Measurements from ENCODE around the gene MC1R. TPM values are rescaled to one million over a fixed set of nuclear protein-coding genes. Genes with fewer than 3 reads are reported as not detected.
"Not testable (repeated sequence)": the region's sequence is repeated elsewhere in the genome, so short reads cannot be mapped to it uniquely, and the experiment has no call there.

The MC1R gene
- total RNA-seq, 1 donor = 8.1 TPM

GRCh38 chr16:89960966-89961365, 42.3 kb downstream of the MC1R start:
- no peak overlapping the region for H3K4me3 ChIP-seq (ENCODE audit: low read depth, low read length)
- no peak for TF ChIP-seq CTCF (IDR thresholded peaks at IDR 0.05; ENCODE audit: insufficient read depth, low read length)
- no peak for DNase-seq (ENCODE audit: low read depth)

GRCh38 chr16:89961920-89962319, 43.3 kb downstream of the MC1R start:
- DNase-seq (ENCODE audit: low read depth) = no peak
- no peak overlapping the region for H3K4me3 ChIP-seq (ENCODE audit: low read depth, low read length)
- no peak for TF ChIP-seq CTCF (IDR thresholded peaks at IDR 0.05; ENCODE audit: insufficient read depth, low read length)

GRCh38 chr16:89962754-89963498, 44.3 kb downstream of the MC1R start:
- no peak overlapping the region for H3K4me3 ChIP-seq (ENCODE audit: low read depth, low read length)
- TF ChIP-seq CTCF (IDR thresholded peaks at IDR 0.05; ENCODE audit: insufficient read depth, low read length) = no peak
- no peak for DNase-seq (ENCODE audit: low read depth)

- no peak for TF ChIP-seq CTCF (IDR thresholded peaks at IDR 0.05; ENCODE audit: insufficient read depth, low read length)
- H3K4me3 ChIP-seq (ENCODE audit: low read depth, low read length) = no peak overlapping the region
- no peak for DNase-seq (ENCODE audit: low read depth)
These were observed 45.5 kb downstream of the MC1R start for GRCh38 chr16:89964201-89964600.

GRCh38 chr16:89965447-89966225, 47.0 kb downstream of the MC1R start:
- no peak for TF ChIP-seq CTCF (IDR thresholded peaks at IDR 0.05; ENCODE audit: insufficient read depth, low read length)
- no peak for DNase-seq (ENCODE audit: low read depth)
- no peak overlapping the region for H3K4me3 ChIP-seq (ENCODE audit: low read depth, low read length)

- no peak for DNase-seq (ENCODE audit: low read depth)
- no peak for TF ChIP-seq CTCF (IDR thresholded peaks at IDR 0.05; ENCODE audit: insufficient read depth, low read length)
- H3K4me3 ChIP-seq (ENCODE audit: low read depth, low read length) = no peak overlapping the region
These were observed 48.1 kb downstream of the MC1R start for GRCh38 chr16:89966756-89967155.

- DNase-seq (ENCODE audit: low read depth) = not testable (repeated sequence)
These were observed 48.8 kb downstream of the MC1R start for GRCh38 chr16:89967436-89967835.

GRCh38 chr16:89968074-89968473, 49.4 kb downstream of the MC1R start:
- not testable (repeated sequence) for H3K4me3 ChIP-seq (ENCODE audit: low read depth, low read length); DNase-seq (ENCODE audit: low read depth)

More at GRCh38 chr16:89967436-89967835, 48.8 kb downstream of the MC1R start:
- H3K4me3 ChIP-seq (ENCODE audit: low read depth, low read length) = not testable (repeated sequence)
